ENCODE measurements around the gene SFMBT1.

GRCh38 chr3:52880474-52880873, 165.4 kb downstream of the SFMBT1 start:
- no peak for TF ChIP-seq CTCF (IDR thresholded peaks at IDR 0.05; ENCODE audit: insufficient read depth, low read length, poor library complexity, severe bottlenecking)
- TF ChIP-seq EZH2phosphoT487 (conservative IDR thresholded peaks at IDR 0.05; ENCODE audit: low read length), result no peak

Measured in SU-DHL-6 (cell line).